Fibroblast of skin of left quadriceps (primary cell): ENCODE measurements around the gene TEAD2.
"Not testable (repeated sequence)": the region's sequence is repeated elsewhere in the genome, so short reads cannot be mapped to it uniquely, and the experiment has no call there.

ENCODE experiments used
- DNase-seq, 2 experiments: peaks; one replicate each; pipeline ENCODE4 v3.0.0-alpha.2; 2013; ENCODE audit warnings: low read depth in 2 of 2

Gene TEAD2

DNA sequence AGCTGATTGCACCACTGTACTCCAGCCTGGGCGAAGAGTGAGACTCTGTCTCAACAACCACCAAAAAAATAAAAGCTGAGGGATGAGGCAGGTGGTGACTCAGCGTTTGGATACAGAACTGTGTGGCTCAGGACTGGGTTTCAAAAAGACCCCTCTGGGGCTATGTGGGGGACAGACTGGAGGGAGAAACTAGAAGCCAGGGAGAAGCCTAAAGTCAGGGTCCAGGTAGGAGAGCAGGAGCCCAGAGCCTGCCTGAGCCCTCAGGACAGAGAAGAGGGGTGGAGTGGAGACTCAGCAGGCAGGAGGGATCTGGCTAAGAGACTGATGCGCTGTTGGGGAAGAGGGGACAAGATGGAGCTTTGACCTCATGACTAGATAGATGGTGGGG, 28.8 kb downstream of the TEAD2 start:
- DNase-seq = no peak

GRCh38 chr19:49332691-49333417, 29.4 kb downstream of the TEAD2 start:
- DNase-seq = not testable (repeated sequence)

- no peak for DNase-seq
Observed at GRCh38 chr19:49331616-49332055, 30.6 kb downstream of the TEAD2 start.

DNA sequence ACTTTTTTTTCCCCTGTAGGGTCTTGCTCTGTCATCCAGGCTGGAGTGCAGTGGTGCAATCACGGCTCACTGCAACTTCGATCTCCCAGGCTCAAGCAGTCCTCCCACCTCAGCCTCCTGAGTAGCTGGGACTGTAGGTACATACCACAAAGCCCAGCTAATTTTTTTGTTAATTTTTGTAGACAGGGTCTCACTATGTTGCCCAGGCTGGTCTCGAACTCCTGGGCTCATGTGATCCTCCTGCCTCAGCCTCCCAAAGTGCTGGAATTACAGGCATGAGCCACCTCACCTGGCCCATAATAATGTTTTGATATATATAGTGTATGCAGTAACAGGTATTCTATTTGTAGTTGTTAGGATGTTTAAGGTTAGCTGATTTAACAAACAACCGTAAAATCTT, 31.0 kb downstream of the TEAD2 start:
- not testable (repeated sequence) for DNase-seq

DNA sequence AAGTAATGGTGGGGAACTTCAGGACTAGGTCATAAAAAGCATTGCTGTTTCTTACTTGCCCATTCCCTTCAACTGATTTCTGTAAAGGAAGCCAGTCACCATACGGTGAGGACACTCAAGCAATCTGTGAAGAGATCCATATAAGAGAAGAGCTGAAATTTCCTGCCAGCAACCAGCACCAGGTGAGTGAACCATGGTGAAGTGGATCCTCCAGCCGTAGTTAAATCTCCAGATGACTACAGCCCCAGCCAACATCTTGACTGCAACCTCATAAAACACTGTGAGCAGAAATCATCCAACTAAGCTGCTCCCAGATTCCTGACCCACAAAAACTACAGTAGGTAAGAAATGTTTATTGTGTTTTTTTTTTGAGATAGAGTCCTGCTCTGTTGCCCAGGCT, 33.5 kb downstream of the TEAD2 start:
- DNase-seq = no peak

DNA sequence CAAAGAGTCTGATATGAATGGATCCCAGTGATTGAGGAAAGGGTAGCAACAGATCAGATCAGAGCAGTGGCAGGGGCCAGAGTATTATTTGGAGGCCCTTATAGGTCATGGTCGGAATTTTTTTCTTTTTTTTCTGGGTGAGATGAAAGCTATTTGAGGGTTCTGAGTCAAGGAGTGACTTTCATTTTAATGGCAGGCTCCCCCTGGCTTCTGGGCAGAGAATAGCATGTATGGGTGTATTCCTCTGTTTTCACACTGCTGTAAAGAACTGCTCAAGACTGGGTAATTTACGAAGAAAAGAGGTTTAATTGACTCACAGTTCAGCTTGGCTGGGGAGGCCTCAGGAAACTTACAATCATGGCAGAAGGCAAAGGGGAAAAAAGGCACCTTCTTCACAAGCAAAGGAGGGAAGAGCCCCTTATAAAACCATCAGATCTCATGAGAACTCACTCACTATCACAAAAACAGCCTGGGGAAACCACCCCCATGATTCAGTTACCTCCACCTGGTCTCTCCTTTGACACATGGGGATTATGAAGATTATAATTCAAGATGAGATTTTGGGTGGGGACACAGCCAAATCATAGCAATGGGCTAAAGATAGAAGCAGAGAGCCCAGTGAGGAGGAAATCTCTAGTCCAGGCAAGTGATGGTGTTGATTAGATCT, 34.2 kb downstream of the TEAD2 start:
- no peak for DNase-seq

DNA sequence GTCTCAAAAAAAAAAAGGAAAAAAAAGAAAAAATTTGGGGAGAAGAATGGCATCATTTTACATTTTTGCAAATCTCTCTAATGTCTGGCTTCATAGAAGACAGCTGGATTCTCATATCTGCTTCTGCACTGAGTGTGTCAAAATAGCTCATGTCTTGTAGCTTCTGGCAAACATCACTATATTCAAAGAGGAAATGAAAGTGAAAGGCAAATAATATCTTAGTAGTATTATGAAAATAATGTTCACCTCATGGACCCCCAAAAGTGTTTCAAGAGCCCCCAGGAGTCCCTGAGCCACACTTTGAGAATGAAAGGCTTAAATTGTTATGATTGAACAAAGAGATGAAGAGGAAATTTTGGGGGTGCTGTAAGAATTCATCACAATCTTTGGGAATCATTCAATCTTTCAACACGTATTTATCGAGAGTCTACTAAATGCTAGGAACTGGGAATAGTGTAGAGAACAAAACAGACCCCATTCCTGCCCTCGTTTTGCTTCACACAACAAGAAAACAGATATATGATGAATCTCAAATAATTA, 36.0 kb downstream of the TEAD2 start:
- no peak for DNase-seq

GRCh38 chr19:49325756-49326155, 36.5 kb downstream of the TEAD2 start:
- DNase-seq = not testable (repeated sequence)

DNA sequence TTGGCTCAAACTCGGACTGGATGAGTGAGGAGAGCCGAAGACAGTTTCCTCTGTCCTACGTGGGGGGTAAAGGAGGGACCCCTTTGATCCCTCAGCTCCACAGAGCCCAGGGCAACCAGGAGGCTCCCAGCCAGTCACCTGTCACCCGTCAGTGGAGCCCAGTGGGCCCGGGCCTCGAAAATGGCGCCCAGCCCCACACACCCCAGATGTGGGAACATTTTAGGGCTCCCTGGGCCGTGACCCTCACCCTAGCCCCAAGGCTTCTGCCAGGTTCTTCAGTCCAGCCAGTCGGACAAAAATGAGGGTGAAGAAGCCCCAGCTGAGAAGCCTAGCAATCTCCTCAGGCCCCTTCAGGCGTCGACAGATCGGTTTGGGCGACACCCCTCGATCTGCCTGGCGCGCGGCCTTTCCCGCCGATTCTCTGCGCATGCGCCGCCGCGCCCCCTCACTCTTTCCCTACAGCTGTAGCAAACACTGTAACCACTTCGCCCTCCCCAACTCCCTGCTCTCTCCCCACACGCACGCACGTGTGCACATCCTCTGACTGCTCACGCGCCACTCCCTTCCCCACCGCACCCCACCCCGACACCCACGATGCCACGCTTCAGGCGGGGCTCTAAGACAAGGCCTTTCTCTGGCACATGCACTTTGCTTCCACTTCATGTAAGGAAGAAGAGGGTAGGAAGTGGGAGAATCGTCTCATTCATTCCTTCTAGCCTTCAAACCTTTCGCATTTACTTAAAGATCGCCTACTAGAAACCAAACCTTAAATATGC, 37.2 kb downstream of the TEAD2 start, which contains the start of gene SLC6A16:
Gene SLC6A16 (minus strand): TSS at position 391 of the 776 bp plus-strand sequence. CDS start 13,844 bp downstream, outside the sequence.
- no peak for DNase-seq

DNA sequence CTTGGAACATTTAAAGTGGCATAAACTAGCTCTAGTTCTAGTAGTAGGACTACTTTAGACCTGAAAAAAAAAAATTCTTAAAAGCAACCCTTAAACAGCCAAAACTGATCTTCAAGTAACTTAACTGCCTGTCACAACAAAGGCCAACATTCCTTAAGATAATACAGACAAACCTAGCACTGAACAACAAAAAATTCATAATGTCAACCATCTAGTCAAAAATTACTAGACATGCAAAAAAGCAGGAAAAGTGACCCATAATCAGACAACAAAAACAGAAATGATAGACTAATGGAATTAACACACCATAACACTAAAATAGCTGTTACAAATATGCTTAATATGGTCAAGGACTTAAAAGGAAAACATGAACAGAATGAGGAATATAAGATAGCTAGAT, 43.9 kb downstream of the TEAD2 start:
- DNase-seq = no peak

- DNase-seq = no peak
Observed at GRCh38 chr19:49316284-49316683, 45.9 kb downstream of the TEAD2 start.

DNA sequence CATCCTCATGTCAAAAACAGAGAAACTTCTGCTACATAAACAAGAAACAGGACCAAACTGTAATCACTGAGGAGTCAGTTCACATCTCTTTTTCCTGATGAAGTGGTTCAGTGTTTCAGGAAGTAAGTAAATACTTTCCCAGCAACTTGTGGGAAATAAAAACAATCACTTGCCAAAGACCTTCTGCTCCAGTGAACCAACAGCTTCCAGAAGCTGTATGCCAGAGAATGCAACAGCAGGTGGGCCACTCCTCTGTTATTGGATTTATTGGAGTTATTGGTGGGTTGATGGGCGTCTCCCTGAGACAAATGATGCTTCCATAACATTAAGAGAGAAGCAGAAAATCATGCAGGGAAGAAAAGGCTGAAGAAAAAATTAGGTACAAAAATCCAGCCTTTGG, 47.1 kb downstream of the TEAD2 start:
- no peak for DNase-seq

GRCh38 chr19:49309087-49309486, 53.1 kb downstream of the TEAD2 start:
- no peak for DNase-seq

DNA sequence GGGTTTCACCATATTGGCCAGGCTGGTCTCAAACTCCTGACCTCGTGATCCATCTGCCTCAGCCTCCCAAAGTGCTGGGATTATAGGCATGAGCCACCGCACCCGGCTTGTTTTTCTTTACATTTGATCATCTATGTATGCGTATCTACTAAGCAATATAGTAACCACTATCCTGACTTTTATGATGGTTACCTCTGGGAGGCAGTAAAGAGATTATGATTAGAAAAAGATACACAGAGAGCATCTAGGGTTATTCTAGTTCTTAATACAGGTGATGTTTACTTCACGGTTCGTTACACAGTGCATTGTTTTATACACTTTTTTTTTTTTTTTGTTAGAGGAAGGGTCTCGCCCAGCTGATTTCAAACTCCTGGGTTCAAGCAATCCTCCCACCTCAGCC, 55.5 kb downstream of the TEAD2 start:
- DNase-seq = not testable (repeated sequence)

- DNase-seq = no peak
Observed at GRCh38 chr19:49301866-49302252, 60.4 kb downstream of the TEAD2 start.

DNA sequence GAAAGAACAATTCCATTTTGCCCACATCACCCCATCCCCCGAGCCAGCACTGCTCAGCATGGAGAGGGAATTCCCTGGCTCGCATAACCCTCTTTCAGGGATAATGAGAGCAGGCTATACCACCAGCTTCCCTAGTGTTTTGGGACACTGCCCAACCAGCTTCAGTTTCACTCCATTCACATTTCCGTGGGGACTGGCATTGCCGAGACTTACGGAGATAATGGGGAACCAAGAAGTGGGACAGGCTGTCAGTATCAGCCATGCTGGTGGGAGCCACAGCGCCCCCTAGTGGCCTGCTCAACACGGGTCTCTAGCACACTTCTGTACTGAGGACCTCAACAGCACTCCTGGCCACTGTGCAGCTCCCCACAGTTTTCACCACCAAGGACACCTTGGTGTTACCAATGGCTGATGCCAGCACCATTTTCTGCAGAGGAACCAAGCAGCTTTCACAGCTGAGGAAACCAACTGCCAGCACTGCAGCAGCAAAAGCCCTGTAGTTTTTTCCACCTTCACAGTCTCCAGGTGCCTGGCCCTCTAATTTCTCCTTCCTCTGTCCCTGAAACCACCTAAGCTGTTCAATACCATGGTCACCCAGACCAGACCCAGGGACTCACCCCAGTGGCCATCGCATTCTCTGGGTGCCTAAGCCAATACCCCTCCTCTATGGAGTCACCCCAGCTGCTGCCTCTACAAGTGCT, 60.9 kb downstream of the TEAD2 start:
- DNase-seq = peak; percentile 11 to 14

- DNase-seq = not testable (repeated sequence)
Observed at GRCh38 chr19:49298653-49299052, 63.6 kb downstream of the TEAD2 start.

GRCh38 chr19:49297403-49297802, 64.8 kb downstream of the TEAD2 start:
- DNase-seq = peak; percentile 18 to 26

GRCh38 chr19:49295208-49295880, 66.9 kb downstream of the TEAD2 start:
- no peak for DNase-seq

- DNase-seq = no peak
Observed at GRCh38 chr19:49294401-49294800, 67.8 kb downstream of the TEAD2 start.
